IgD-negative memory B cell (primary cell): ENCODE results near the gene NEUROG3. TPM values are rescaled to one million over a fixed set of nuclear protein-coding genes. Genes with fewer than 3 reads are reported as not detected.
"Not testable (repeated sequence)": the region's sequence is repeated elsewhere in the genome, so short reads cannot be mapped to it uniquely, and the experiment has no call there.

Experiments
- H3K27ac Mint-ChIP-seq, 3 donors: one replicate each; pipeline ENCODE4 v1.8.0; 2020 to 2022; ENCODE audit warnings: mild to moderate bottlenecking in 3 of 3, mixed read lengths in 3 of 3, moderate library complexity in 1 of 3
- H3K27me3 Mint-ChIP-seq: one replicate; pipeline ENCODE4 v1.8.0; 2021; ENCODE audit warnings: mixed read lengths
- H3K36me3 Mint-ChIP-seq: one replicate; pipeline ENCODE4 v1.8.0; 2020; ENCODE audit warnings: mild to moderate bottlenecking, mixed read lengths
- H3K4me1 Mint-ChIP-seq, 3 donors: one replicate each; pipeline ENCODE4 v1.8.0; 2020 to 2022; ENCODE audit warnings: mixed read lengths in 3 of 3, mild to moderate bottlenecking in 1 of 3
- H3K4me3 Mint-ChIP-seq, 4 donors: one replicate each; pipeline ENCODE4 v1.8.0; 2020 to 2022; ENCODE audit warnings: mild to moderate bottlenecking in 4 of 4, mixed read lengths in 4 of 4, moderate library complexity in 3 of 4
- H3K9me3 Mint-ChIP-seq, 3 donors: one replicate each; pipeline ENCODE4 v1.8.0; 2020 to 2021; ENCODE audit warnings: mixed read lengths in 3 of 3, mild to moderate bottlenecking in 1 of 3
- polyA plus RNA-seq: library from polyadenylated mRNA; unstranded; fragments of 300-500 nt; fragmentation: Illumina TruSeq; gene quantifications from one replicate; pipeline ENCODE4 v1.2.3, GENCODE V29; 2021

Gene NEUROG3
- polyA plus RNA-seq, 1 donor from 2014 or later: not detected

- no peak overlapping the region for H3K27ac Mint-ChIP-seq
- no peaks in the 10 kb centered on the region for H3K9me3 Mint-ChIP-seq
- H3K4me1 Mint-ChIP-seq: peaks cover 0 to 2% (median 0%) of the 10 kb centered on the region in 3 donors
- no peak overlapping the region for H3K4me3 Mint-ChIP-seq
- no peaks in the 10 kb centered on the region for H3K36me3 Mint-ChIP-seq
- peaks cover 11% of the 10 kb centered on the region for H3K27me3 Mint-ChIP-seq
These were observed 14.7 kb downstream of the NEUROG3 start for GRCh38 chr10:69558559-69558958.

- H3K4me1 Mint-ChIP-seq: peaks cover 0 to 2% (median 0%) of the 10 kb centered on the region in 3 donors
- no peak overlapping the region for H3K27ac Mint-ChIP-seq
- H3K36me3 Mint-ChIP-seq: no peaks in the 10 kb centered on the region
- peaks cover 19% of the 10 kb centered on the region for H3K27me3 Mint-ChIP-seq
- H3K4me3 Mint-ChIP-seq: no peak overlapping the region
- peaks cover 5 to 14% (median 6%) of the 10 kb centered on the region in 3 donors for H3K9me3 Mint-ChIP-seq
These were observed 18.6 kb downstream of the NEUROG3 start for GRCh38 chr10:69554611-69555010.

- H3K4me3 Mint-ChIP-seq: no peak overlapping the region
- H3K27me3 Mint-ChIP-seq: peaks cover 19% of the 10 kb centered on the region
- peaks cover 0 to 2% (median 0%) of the 10 kb centered on the region in 3 donors for H3K4me1 Mint-ChIP-seq
- no peaks in the 10 kb centered on the region for H3K36me3 Mint-ChIP-seq
- H3K9me3 Mint-ChIP-seq: peaks cover 9 to 25% (median 10%) of the 10 kb centered on the region in 3 donors
- no peak overlapping the region for H3K27ac Mint-ChIP-seq
These were observed 19.9 kb downstream of the NEUROG3 start for GRCh38 chr10:69553328-69553727.

- Mint-ChIP-seq H3K4me3 (no peak overlapping the region), H3K27ac (no peak overlapping the region), H3K27me3 (peaks cover 19% of the 10 kb centered on the region), H3K36me3 (no peaks in the 10 kb centered on the region), H3K4me1 (peaks cover 0 to 2% (median 0%) of the 10 kb centered on the region in 3 donors), H3K9me3 (peaks cover 10 to 26% (median 11%) of the 10 kb centered on the region in 3 donors)
These were observed 21.0 kb downstream of the NEUROG3 start for GRCh38 chr10:69552268-69552667.

GRCh38 chr10:69549959-69550358 is 23.3 kb downstream of the NEUROG3 start:
- Mint-ChIP-seq H3K27ac (no peak overlapping the region), H3K4me3 (no peak overlapping the region), H3K9me3 (peaks cover 10 to 26% (median 13%) of the 10 kb centered on the region in 3 donors), H3K4me1 (peaks cover 0 to 2% (median 0%) of the 10 kb centered on the region in 3 donors), H3K27me3 (peaks cover 17% of the 10 kb centered on the region), H3K36me3 (no peaks in the 10 kb centered on the region)

- H3K4me1 Mint-ChIP-seq: no peaks in the 10 kb centered on the region
- H3K27me3 Mint-ChIP-seq: peaks cover 6% of the 10 kb centered on the region
- H3K27ac Mint-ChIP-seq: no peak overlapping the region
- H3K9me3 Mint-ChIP-seq: peaks cover 10 to 27% (median 15%) of the 10 kb centered on the region in 3 donors
- no peak overlapping the region for H3K4me3 Mint-ChIP-seq
- peaks cover 2% of the 10 kb centered on the region for H3K36me3 Mint-ChIP-seq
These were observed 31.8 kb downstream of the NEUROG3 start for GRCh38 chr10:69541463-69541862.

GRCh38 chr10:69538461-69538860 is 34.8 kb downstream of the NEUROG3 start:
- H3K9me3 Mint-ChIP-seq: peaks cover 12 to 36% (median 13%) of the 10 kb centered on the region in 3 donors
- H3K4me3 Mint-ChIP-seq: no peak overlapping the region
- no peaks in the 10 kb centered on the region for H3K4me1 Mint-ChIP-seq
- H3K27ac Mint-ChIP-seq: no peak overlapping the region
- H3K27me3 Mint-ChIP-seq: peaks cover 1% of the 10 kb centered on the region
- peaks cover 2% of the 10 kb centered on the region for H3K36me3 Mint-ChIP-seq

GRCh38 chr10:69537449-69537848 is 35.8 kb downstream of the NEUROG3 start:
- no peak overlapping the region for H3K27ac Mint-ChIP-seq
- H3K9me3 Mint-ChIP-seq: peaks cover 12 to 40% (median 18%) of the 10 kb centered on the region in 3 donors
- H3K27me3 Mint-ChIP-seq: peaks cover 1% of the 10 kb centered on the region
- H3K36me3 Mint-ChIP-seq: peaks cover 2% of the 10 kb centered on the region
- H3K4me3 Mint-ChIP-seq: no peak overlapping the region
- H3K4me1 Mint-ChIP-seq: no peaks in the 10 kb centered on the region

- not testable (repeated sequence) for H3K27me3 Mint-ChIP-seq, H3K36me3 Mint-ChIP-seq, H3K27ac Mint-ChIP-seq, H3K4me3 Mint-ChIP-seq, H3K4me1 Mint-ChIP-seq
- peaks cover 9 to 30% (median 17%) of the 10 kb centered on the region in 3 donors for H3K9me3 Mint-ChIP-seq
These were observed 36.7 kb downstream of the NEUROG3 start for GRCh38 chr10:69536521-69536920.

- H3K9me3 Mint-ChIP-seq: peaks cover 6 to 18% (median 10%) of the 10 kb centered on the region in 3 donors
- H3K27me3 Mint-ChIP-seq: peaks cover 4% of the 10 kb centered on the region
- no peaks in the 10 kb centered on the region for H3K36me3 Mint-ChIP-seq
- H3K4me3 Mint-ChIP-seq: peak overlapping the region in 1 of 4 donors; percentile 25
- no peak overlapping the region for H3K27ac Mint-ChIP-seq
- no peaks in the 10 kb centered on the region for H3K4me1 Mint-ChIP-seq
These were observed 39.6 kb downstream of the NEUROG3 start for GRCh38 chr10:69533658-69534057.

- Mint-ChIP-seq H3K4me1 (no peaks in the 10 kb centered on the region), H3K27me3 (peaks cover 7% of the 10 kb centered on the region), H3K4me3 (no peak overlapping the region), H3K9me3 (peaks cover 0 to 5% (median 4%) of the 10 kb centered on the region in 3 donors), H3K36me3 (no peaks in the 10 kb centered on the region), H3K27ac (no peak overlapping the region)
These were observed 45.3 kb downstream of the NEUROG3 start for GRCh38 chr10:69527961-69528360.

Other genes starting within 250 kb of the NEUROG3 start
- 0.16 TPM for gene TACR2, start 156.5 kb downstream of the NEUROG3 start, polyA plus RNA-seq
- gene TSPAN15, start 122.0 kb downstream of the NEUROG3 start, polyA plus RNA-seq: not detected
- gene FAM241B, start 56.8 kb upstream of the NEUROG3 start, polyA plus RNA-seq: 1.2 TPM
- not detected for gene COL13A1, start 228.5 kb upstream of the NEUROG3 start, polyA plus RNA-seq